ENCODE data around the gene RNF141. TPM values are rescaled to one million over a fixed set of nuclear protein-coding genes. Genes with fewer than 3 reads are reported as not detected.
A peak's percentile ranks its signal among the peaks of the same experiment; 100 is the strongest.

RNF141 gene
- total RNA-seq, 1 donor from 2014 or later: 31.2 TPM

GRCh38 chr11:10584071-10584501 lies 43.1 kb upstream of the RNF141 start:
- H3K79me2 ChIP-seq (ENCODE audit: insufficient read depth, low read length): no peaks in the 10 kb centered on the region
- Mint-ChIP-seq H3K4me1 (ENCODE audit: low read depth, unreplicated experiment) (peaks cover 8% of the 10 kb centered on the region), H3K27me3 (ENCODE audit: low read depth, unreplicated experiment) (peaks cover 4% of the 10 kb centered on the region), H3K27ac (ENCODE audit: unreplicated experiment) (no peak overlapping the region), H3K36me3 (ENCODE audit: low read depth, unreplicated experiment) (peaks cover 12% of the 10 kb centered on the region), H3K4me3 (ENCODE audit: unreplicated experiment) (no peak overlapping the region), H3K9me3 (ENCODE audit: unreplicated experiment) (peaks cover 5% of the 10 kb centered on the region)
- H3K27ac ChIP-seq (ENCODE audit: low read depth, low read length): no peak overlapping the region
- no peaks in the 10 kb centered on the region for H3K27me3 ChIP-seq (ENCODE audit: insufficient read depth, low read length)
- no peak overlapping the region for H3K4me2 ChIP-seq (ENCODE audit: low read length)
- TF ChIP-seq EZH2 (IDR thresholded peaks at IDR 0.05; ENCODE audit: insufficient read depth, low read length) (no peak), CTCF (IDR thresholded peaks at IDR 0.05; ENCODE audit: insufficient read depth, low read depth, low read length) (no peak)
- no peaks in the 10 kb centered on the region for H4K20me1 ChIP-seq (ENCODE audit: insufficient read depth, low read length)
- H2AFZ ChIP-seq (ENCODE audit: low read depth, low read length): no peak overlapping the region
- H3K36me3 ChIP-seq (ENCODE audit: insufficient read depth, low read length): no peaks in the 10 kb centered on the region
- H3K9me3 ChIP-seq (ENCODE audit: insufficient read depth, low read depth, low read length): no peaks in the 10 kb centered on the region
- H3K4me1 ChIP-seq (ENCODE audit: insufficient read depth, low read length): peaks cover 6% of the 10 kb centered on the region
- no peak overlapping the region for H3K9ac ChIP-seq (ENCODE audit: low read length)
- DNase-seq (ENCODE audit: low read depth) (peak; percentile 84), FAIRE-seq (no peak)
- H3K4me3 ChIP-seq (ENCODE audit: insufficient read depth, low read depth, low read length): no peak overlapping the region

- no peak overlapping the region for H3K9ac ChIP-seq (ENCODE audit: low read length)
- peaks cover 2% of the 10 kb centered on the region for H3K4me1 Mint-ChIP-seq (ENCODE audit: low read depth, unreplicated experiment)
Measured at GRCh38 chr11:10581481-10582019, 40.6 kb upstream of the RNF141 start.

More at GRCh38 chr11:10581481-10582019, 40.6 kb upstream of the RNF141 start:
- Histone ChIP-seq H2AFZ (ENCODE audit: low read depth, low read length) (no peak overlapping the region), H3K79me2 (ENCODE audit: insufficient read depth, low read length) (no peaks in the 10 kb centered on the region), H3K4me3 (ENCODE audit: insufficient read depth, low read depth, low read length) (no peak overlapping the region), H3K27me3 (ENCODE audit: insufficient read depth, low read length) (no peaks in the 10 kb centered on the region), H3K9me3 (ENCODE audit: insufficient read depth, low read depth, low read length) (no peaks in the 10 kb centered on the region), H3K4me2 (ENCODE audit: low read length) (no peak overlapping the region), H3K4me1 (ENCODE audit: insufficient read depth, low read length) (peaks cover under 1% of the 10 kb centered on the region), H3K36me3 (ENCODE audit: insufficient read depth, low read length) (no peaks in the 10 kb centered on the region), H4K20me1 (ENCODE audit: insufficient read depth, low read length) (no peaks in the 10 kb centered on the region), H3K27ac (ENCODE audit: low read depth, low read length) (no peak overlapping the region)
- DNase-seq (ENCODE audit: low read depth): no peak
- peaks cover 7% of the 10 kb centered on the region for H3K27me3 Mint-ChIP-seq (ENCODE audit: low read depth, unreplicated experiment)
- no peak for TF ChIP-seq CTCF (IDR thresholded peaks at IDR 0.05; ENCODE audit: insufficient read depth, low read depth, low read length)
- TF ChIP-seq EZH2 (IDR thresholded peaks at IDR 0.05; ENCODE audit: insufficient read depth, low read length): no peak
- no peak overlapping the region for H3K27ac Mint-ChIP-seq (ENCODE audit: unreplicated experiment)
- no peak for FAIRE-seq
- H3K9me3 Mint-ChIP-seq (ENCODE audit: unreplicated experiment): peaks cover 7% of the 10 kb centered on the region
- H3K4me3 Mint-ChIP-seq (ENCODE audit: unreplicated experiment): no peak overlapping the region
- peaks cover 10% of the 10 kb centered on the region for H3K36me3 Mint-ChIP-seq (ENCODE audit: low read depth, unreplicated experiment)
